Endometrium (tissue), 2 donors: ENCODE results near the gene FOXP3.

ENCODE experiments used
- FAIRE-seq: peaks from 2 replicates; lab custom pipeline; 2012; peaks lifted over from hg19 to GRCh38; lab: Jason Lieb, UNC
- donor health status: control.
- donor health status: control.

Gene FOXP3

GRCh38 chrX:49214416-49214815, 50.1 kb downstream of the FOXP3 start:
- no peak for FAIRE-seq

GRCh38 chrX:49212861-49213260, 51.6 kb downstream of the FOXP3 start:
- FAIRE-seq: no peak

GRCh38 chrX:49212209-49212608, 52.3 kb downstream of the FOXP3 start:
- FAIRE-seq: no peak

- FAIRE-seq: no peak
Observed at GRCh38 chrX:49211074-49211473, 53.4 kb downstream of the FOXP3 start.

GRCh38 chrX:49210406-49210805, 54.1 kb downstream of the FOXP3 start:
- FAIRE-seq: no peak

GRCh38 chrX:49209434-49210251, 54.9 kb downstream of the FOXP3 start:
- FAIRE-seq: no peak

- FAIRE-seq: no peak
Observed at GRCh38 chrX:49208399-49208798, 56.1 kb downstream of the FOXP3 start.

GRCh38 chrX:49206543-49206942, 58.0 kb downstream of the FOXP3 start:
- FAIRE-seq: no peak

GRCh38 chrX:49205443-49205842, 59.1 kb downstream of the FOXP3 start:
- FAIRE-seq: no peak

GRCh38 chrX:49204709-49205108, 59.8 kb downstream of the FOXP3 start:
- FAIRE-seq: no peak

GRCh38 chrX:49204017-49204416, 60.5 kb downstream of the FOXP3 start:
- no peak for FAIRE-seq

GRCh38 chrX:49203536-49203935, 61.0 kb downstream of the FOXP3 start:
- no peak for FAIRE-seq

GRCh38 chrX:49202022-49202421, 62.5 kb downstream of the FOXP3 start:
- no peak for FAIRE-seq
